NCI-H460 (cell line): ENCODE data around the gene TSKS. TPM values are rescaled to one million over a fixed set of nuclear protein-coding genes. Genes with fewer than 3 reads are reported as not detected.

Experiments
- DNase-seq: peaks from one replicate; pipeline ENCODE4 v3.0.0-alpha.2; 2016; ENCODE audit warnings: low read depth; ENCODE audit errors: extremely low read depth
- polyA plus RNA-seq: library from polyadenylated mRNA; depleted of rRNA; stranded (reverse); fragments of >200 nt; gene quantifications from 2 replicates; pipeline ENCODE4 v1.2.3, GENCODE V29; 2014; cell fraction: nucleus; rRNA removed
- total RNA-seq: library from RNA; depleted of rRNA; stranded (reverse); fragments of >200 nt; shearing (Covaris generic); gene quantifications from 2 replicates; pipeline ENCODE4 v1.2.3, GENCODE V29; 2014; rRNA removed

TSKS gene, protein sequence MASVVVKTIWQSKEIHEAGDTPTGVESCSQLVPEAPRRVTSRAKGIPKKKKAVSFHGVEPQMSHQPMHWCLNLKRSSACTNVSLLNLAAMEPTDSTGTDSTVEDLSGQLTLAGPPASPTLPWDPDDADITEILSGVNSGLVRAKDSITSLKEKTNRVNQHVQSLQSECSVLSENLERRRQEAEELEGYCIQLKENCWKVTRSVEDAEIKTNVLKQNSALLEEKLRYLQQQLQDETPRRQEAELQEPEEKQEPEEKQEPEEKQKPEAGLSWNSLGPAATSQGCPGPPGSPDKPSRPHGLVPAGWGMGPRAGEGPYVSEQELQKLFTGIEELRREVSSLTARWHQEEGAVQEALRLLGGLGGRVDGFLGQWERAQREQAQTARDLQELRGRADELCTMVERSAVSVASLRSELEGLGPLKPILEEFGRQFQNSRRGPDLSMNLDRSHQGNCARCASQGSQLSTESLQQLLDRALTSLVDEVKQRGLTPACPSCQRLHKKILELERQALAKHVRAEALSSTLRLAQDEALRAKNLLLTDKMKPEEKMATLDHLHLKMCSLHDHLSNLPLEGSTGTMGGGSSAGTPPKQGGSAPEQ
- total RNA-seq: not detected in 2 replicates
- polyA plus RNA-seq: not detected in 2 replicates

DNA sequence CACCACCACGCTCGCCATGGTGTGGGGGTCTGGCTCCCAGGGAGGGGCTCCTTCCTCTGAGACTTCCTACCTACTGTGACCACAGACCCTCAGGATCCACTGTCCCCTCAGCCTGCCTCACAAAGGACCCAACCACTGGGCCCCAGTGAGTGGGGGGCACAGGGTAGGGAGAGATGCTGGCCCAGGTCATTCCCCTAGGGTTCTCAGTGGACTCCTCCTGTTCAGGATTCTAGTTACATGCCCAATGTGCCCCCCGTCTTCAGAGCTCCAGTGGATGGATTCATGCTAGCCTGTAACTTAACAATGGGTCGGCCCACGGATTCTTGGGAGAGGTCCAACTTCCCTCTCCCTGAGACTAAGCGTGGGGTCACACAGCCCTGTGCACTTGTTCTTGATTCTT, at the start of gene TSKS:
TSKS (minus strand) TSS at position 77 of the 400 bp plus-strand sequence; CDS start at position 18, 59 bp downstream.
- no peak for DNase-seq

- no peak for DNase-seq
These were observed 49.4 kb upstream of the TSKS start for GRCh38 chr19:49812452-49812996.

- DNase-seq: no peak
These were observed 48.2 kb upstream of the TSKS start for GRCh38 chr19:49811328-49811727.

GRCh38 chr19:49809941-49810389, 46.9 kb upstream of the TSKS start:
- DNase-seq: no peak

- DNase-seq: peak; percentile 19
These were observed 46.2 kb upstream of the TSKS start for GRCh38 chr19:49809160-49809940.

GRCh38 chr19:49808711-49809159, 45.6 kb upstream of the TSKS start:
- peak; percentile 77 for DNase-seq

DNA sequence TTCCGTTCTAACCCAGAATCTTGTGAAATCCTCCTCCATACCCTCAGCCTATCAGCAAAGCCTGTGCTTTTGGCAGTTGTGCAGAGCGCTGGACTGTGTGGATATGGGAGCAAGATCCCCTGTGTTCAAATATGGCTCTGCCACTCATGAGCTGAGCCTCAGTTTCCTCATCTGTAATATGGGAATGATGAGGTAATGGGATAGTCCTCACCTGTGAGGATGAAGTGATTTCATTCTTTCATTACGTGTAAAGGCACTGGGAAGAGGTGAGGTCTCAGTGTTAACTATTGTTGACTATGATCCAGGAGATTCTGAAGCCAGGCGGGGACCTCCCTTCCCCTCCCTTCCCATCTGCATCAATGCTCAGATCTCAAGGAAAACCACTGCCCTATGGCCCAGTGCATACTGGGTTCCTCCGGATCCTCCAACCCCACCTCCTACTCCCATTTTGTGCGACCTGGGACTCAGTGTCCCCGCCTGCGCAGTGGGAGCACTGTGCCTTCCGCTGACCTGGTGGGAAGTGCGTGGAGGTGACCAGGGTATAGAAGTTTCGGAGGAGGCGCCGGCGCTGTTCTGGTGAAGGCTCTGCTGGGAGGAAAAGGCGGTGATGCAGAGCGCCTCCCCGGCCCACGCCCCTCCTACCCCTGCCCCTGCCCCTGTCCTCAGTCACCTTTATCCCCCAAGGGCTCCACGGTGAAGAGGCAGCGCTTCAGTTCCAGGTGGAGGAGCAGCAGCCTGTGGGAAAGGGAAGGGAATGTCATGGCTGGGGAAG, 45.0 kb upstream of the TSKS start:
- DNase-seq: no peak

GRCh38 chr19:49807058-49807903, 44.2 kb upstream of the TSKS start:
- no peak for DNase-seq

- DNase-seq: no peak
These were observed 43.5 kb upstream of the TSKS start for GRCh38 chr19:49806620-49806959.

GRCh38 chr19:49805822-49806619, 42.9 kb upstream of the TSKS start:
- no peak for DNase-seq

- DNase-seq: no peak
These were observed 40.4 kb upstream of the TSKS start for GRCh38 chr19:49803529-49803856.

- no peak for DNase-seq
These were observed 39.9 kb upstream of the TSKS start for GRCh38 chr19:49802836-49803528.

GRCh38 chr19:49801966-49802661, 39.0 kb upstream of the TSKS start:
- peak; percentile 38 for DNase-seq

DNA sequence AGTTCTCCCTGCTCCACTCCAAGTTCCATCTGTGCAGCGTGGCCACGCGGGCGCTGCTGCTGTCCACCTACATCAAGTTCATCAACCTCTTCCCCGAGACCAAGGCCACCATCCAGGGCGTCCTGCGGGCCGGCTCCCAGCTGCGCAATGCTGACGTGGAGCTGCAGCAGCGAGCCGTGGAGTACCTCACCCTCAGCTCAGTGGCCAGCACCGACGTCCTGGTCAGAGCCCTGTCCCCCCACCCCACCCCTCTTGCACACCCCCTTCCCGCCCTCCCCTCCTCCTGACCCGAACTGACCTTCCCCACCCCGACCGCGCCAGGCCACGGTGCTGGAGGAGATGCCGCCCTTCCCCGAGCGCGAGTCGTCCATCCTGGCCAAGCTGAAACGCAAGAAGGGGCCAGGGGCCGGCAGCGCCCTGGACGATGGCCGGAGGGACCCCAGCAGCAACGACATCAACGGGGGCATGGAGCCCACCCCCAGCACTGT, 38.3 kb upstream of the TSKS start:
- no peak for DNase-seq

GRCh38 chr19:49800771-49801170, 37.7 kb upstream of the TSKS start:
- no peak for DNase-seq

GRCh38 chr19:49799798-49800376, 36.8 kb upstream of the TSKS start:
- no peak for DNase-seq

DNA sequence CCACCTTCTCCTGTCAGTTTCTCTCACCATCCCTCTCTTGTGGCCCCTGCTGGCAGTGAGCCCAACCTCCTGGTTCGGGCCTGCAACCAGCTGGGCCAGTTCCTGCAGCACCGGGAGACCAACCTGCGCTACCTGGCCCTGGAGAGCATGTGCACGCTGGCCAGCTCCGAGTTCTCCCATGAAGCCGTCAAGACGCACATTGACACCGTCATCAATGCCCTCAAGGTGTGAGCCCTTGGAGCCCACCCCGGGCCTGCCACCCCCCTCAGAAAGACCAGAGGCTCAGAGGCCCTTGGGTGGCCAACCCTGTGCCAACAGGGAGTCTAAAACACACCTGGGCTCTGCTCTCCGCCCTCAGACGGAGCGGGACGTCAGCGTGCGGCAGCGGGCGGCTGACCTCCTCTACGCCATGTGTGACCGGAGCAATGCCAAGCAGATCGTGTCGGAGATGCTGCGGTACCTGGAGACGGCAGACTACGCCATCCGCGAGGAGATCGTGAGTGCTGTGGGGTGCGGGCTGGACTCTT, 36.2 kb upstream of the TSKS start:
- no peak for DNase-seq
